ENCODE measurements around the gene SGSH. TPM values are rescaled to one million over a fixed set of nuclear protein-coding genes. Genes with fewer than 3 reads are reported as not detected.

The SGSH gene
- total RNA-seq, 1 experiment from 2014 or later: 19.8 TPM

- no peak for DNase-seq
- no peak overlapping the region for H4K5ac ChIP-seq (ENCODE audit: insufficient read length, low read depth, low read length)
- no peak for TF ChIP-seq CTCF (conservative IDR thresholded peaks at IDR 0.05)
- H3K18ac ChIP-seq (ENCODE audit: insufficient read length, low read depth, low read length): no peak overlapping the region
- Mint-ChIP-seq H3K4me3 (no peak overlapping the region), H3K4me1 (no peaks in the 10 kb centered on the region), H3K27ac (no peak overlapping the region), H3K9me3 (peaks cover 4 to 8% of the 10 kb centered on the region in 2 experiments), H3K27me3 (ENCODE audit: low read depth) (no peaks in the 10 kb centered on the region), H3K36me3 (ENCODE audit: insufficient read depth in 1 of 3, low read depth in 3 of 3) (peaks cover 17 to 52% (median 45%) of the 10 kb centered on the region in 3 experiments)
- H3T11ph ChIP-seq (ENCODE audit: low read length): no peak overlapping the region
- no peak overlapping the region for H3K14ac ChIP-seq (ENCODE audit: insufficient read depth, low read length)
- no peaks in the 10 kb centered on the region for H3K27me3 ChIP-seq (ENCODE audit: insufficient read depth, low read length)
- H3K4me2 ChIP-seq (ENCODE audit: insufficient read depth, insufficient read length, low read length): no peak overlapping the region
- no peaks in the 10 kb centered on the region for H4K20me1 ChIP-seq (ENCODE audit: control insufficient read depth, insufficient read depth, insufficient read length)
- no peak overlapping the region for H3K27ac ChIP-seq (ENCODE audit: insufficient read length, low read depth, low read length)
- no peaks in the 10 kb centered on the region for H3K79me1 ChIP-seq (ENCODE audit: insufficient read depth, low read depth, low read length, poor library complexity, severe bottlenecking)
- H2AK5ac ChIP-seq (ENCODE audit: insufficient read length, low read length): no peak overlapping the region
- H2BK5ac ChIP-seq (ENCODE audit: insufficient read length, low read length): no peak overlapping the region
- no peak overlapping the region for H2BK12ac ChIP-seq (ENCODE audit: insufficient read length, low read depth, low read length)
- peaks cover 4% of the 10 kb centered on the region for H3K9me3 ChIP-seq (ENCODE audit: control insufficient read depth, low read depth, low read length)
- WGBS (ENCODE audit: extremely low coverage, insufficient read length, low lambda C conversion rate): no CpG with 5 or more reads among the region's 10 CpGs
- H3K56ac ChIP-seq (ENCODE audit: insufficient read length, low read depth, low read length): no peak overlapping the region
- no peak overlapping the region for H2BK15ac ChIP-seq (ENCODE audit: low read depth, low read length)
- no peak overlapping the region for H3K4ac ChIP-seq (ENCODE audit: low read depth, low read length)
- H2BK20ac ChIP-seq (ENCODE audit: low read depth, low read length, poor library complexity, severe bottlenecking): no peak overlapping the region
- H3K23ac ChIP-seq (ENCODE audit: insufficient read length, low read depth, low read length): no peak overlapping the region
- no peak overlapping the region for H4K91ac ChIP-seq (ENCODE audit: insufficient read length, low read depth, low read length)
- no peaks in the 10 kb centered on the region for H3K79me2 ChIP-seq (ENCODE audit: insufficient read depth, low read length)
- H3K9ac ChIP-seq (ENCODE audit: extremely low read depth, insufficient read length, low read length): no peak overlapping the region
- no peak overlapping the region for H2BK120ac ChIP-seq (ENCODE audit: low read depth, low read length, poor library complexity, severe bottlenecking)
- no peaks in the 10 kb centered on the region for H3K23me2 ChIP-seq (ENCODE audit: insufficient read length, low read depth, low read length, poor library complexity, severe bottlenecking)
- no peaks in the 10 kb centered on the region for H3K4me1 ChIP-seq (ENCODE audit: insufficient read depth, low read length)
- no peak overlapping the region for H4K8ac ChIP-seq (replicated peaks; ENCODE audit: insufficient read length, low read depth, low read length)
- H2AFZ ChIP-seq (ENCODE audit: low read length): no peak overlapping the region
These were observed 17.3 kb upstream of the SGSH start for GRCh38 chr17:80237386-80237785.
